ENCODE measurements around the gene TICRR. TPM values are rescaled to one million over a fixed set of nuclear protein-coding genes. Genes with fewer than 3 reads are reported as not detected.

TICRR gene
- total RNA-seq, 1 experiment from 2014 or later = 24.1 TPM

DNA sequence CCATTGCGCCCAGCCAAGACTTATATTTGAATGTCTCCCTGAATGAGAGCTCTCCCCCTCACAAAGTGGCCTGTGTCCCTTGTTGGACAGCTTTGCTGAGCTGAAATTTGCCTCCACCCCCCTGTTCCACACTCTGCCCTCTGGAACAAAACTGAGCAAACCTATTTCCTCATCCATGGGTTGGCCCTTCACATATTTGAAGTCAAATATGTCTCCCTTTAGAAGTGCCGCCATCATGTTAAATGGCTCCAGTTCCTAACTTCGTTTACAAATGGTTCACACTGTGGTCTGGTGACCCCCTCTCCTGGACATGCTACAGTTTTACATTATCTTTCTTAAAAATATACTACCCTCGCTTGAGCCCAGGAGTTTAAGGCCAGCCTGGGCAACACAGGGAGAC is 99.3 kb downstream of the TICRR start:
- H3K27ac Mint-ChIP-seq (ENCODE audit: unreplicated experiment) = no peak overlapping the region
- no TSS peak for BruUV-seq (replicated peaks)
- ChIA-PET POLR2A (interaction anchor here (0.5 kb wide), 1 partner anchor 52 kb away, joined by 3 read pairs; no protein-coding TSS in a partner anchor), CTCF (no interaction called here)
- Histone ChIP-seq H3K27me3 (replicated peaks; ENCODE audit: control insufficient read depth, insufficient read depth, low read length) (no peaks in the 10 kb centered on the region), H3K4me3 (ENCODE audit: low read depth, low read length) (no peak overlapping the region), H3K36me3 (ENCODE audit: control insufficient read depth, insufficient read depth, low read length) (no peaks in the 10 kb centered on the region), H3K4me1 (0 out of 2 replicates have a peak, but pooled peaks cover 6% of the 10 kb centered on the region), H3K9me3 (no peaks in the 10 kb centered on the region)
- no peak for DNase-seq
- no peaks in the 10 kb centered on the region for H3K9me3 Mint-ChIP-seq (ENCODE audit: unreplicated experiment)
- H3K27me3 Mint-ChIP-seq (ENCODE audit: insufficient read depth, unreplicated experiment) = no peaks in the 10 kb centered on the region
- H3K4me1 Mint-ChIP-seq (ENCODE audit: low read depth, unreplicated experiment) = no peaks in the 10 kb centered on the region
- no peaks in the 10 kb centered on the region for H3K36me3 Mint-ChIP-seq (ENCODE audit: insufficient read depth, unreplicated experiment)
- intact Hi-C loops (cut with micrococcal nuclease; ENCODE audit: unreplicated experiment) = no loop called here
- no peak overlapping the region for H3K4me3 Mint-ChIP-seq (ENCODE audit: unreplicated experiment)
- TF ChIP-seq, protein P1, sequence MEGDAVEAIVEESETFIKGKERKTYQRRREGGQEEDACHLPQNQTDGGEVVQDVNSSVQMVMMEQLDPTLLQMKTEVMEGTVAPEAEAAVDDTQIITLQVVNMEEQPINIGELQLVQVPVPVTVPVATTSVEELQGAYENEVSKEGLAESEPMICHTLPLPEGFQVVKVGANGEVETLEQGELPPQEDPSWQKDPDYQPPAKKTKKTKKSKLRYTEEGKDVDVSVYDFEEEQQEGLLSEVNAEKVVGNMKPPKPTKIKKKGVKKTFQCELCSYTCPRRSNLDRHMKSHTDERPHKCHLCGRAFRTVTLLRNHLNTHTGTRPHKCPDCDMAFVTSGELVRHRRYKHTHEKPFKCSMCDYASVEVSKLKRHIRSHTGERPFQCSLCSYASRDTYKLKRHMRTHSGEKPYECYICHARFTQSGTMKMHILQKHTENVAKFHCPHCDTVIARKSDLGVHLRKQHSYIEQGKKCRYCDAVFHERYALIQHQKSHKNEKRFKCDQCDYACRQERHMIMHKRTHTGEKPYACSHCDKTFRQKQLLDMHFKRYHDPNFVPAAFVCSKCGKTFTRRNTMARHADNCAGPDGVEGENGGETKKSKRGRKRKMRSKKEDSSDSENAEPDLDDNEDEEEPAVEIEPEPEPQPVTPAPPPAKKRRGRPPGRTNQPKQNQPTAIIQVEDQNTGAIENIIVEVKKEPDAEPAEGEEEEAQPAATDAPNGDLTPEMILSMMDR (IDR thresholded peaks at IDR 0.05; ENCODE audit: insufficient read depth in 1 of 2, low read depth in 1 of 2, low read length in 1 of 2, severe bottlenecking in 1 of 2, unreplicated experiment in 1 of 2) = peak in 1 of 2 experiments; percentile 4

DNA sequence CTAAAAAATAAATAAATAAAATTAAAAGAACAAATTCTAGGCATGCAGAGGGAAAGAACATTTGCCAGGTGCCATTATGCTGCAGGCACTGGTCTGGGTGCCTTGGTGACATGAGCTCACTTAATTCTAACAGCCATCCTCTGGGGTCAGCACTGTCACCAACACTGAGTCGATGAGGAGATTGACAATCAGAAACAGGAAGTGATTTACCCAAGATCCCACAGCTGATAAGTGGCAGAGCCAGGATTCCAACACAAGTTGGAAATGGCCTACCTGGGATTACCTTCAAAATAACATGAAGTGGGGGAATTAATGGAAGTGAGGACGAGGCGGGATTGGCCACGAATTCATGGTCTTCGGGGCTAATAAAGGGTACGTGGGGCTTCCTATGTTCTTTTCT is 100.3 kb downstream of the TICRR start:
- H3K4me1 Mint-ChIP-seq (ENCODE audit: low read depth, unreplicated experiment) = no peaks in the 10 kb centered on the region
- H3K4me3 Mint-ChIP-seq (ENCODE audit: unreplicated experiment) = no peak overlapping the region
- H3K27ac Mint-ChIP-seq (ENCODE audit: unreplicated experiment) = no peak overlapping the region
- no peaks in the 10 kb centered on the region for H3K27me3 Mint-ChIP-seq (ENCODE audit: insufficient read depth, unreplicated experiment)
- ChIA-PET CTCF (no interaction called here), POLR2A (no interaction called here)
- TF ChIP-seq, protein P1 (IDR thresholded peaks at IDR 0.05; ENCODE audit: insufficient read depth in 1 of 2, low read depth in 1 of 2, low read length in 1 of 2, severe bottlenecking in 1 of 2, unreplicated experiment in 1 of 2) = no peak
- no peaks in the 10 kb centered on the region for H3K9me3 Mint-ChIP-seq (ENCODE audit: unreplicated experiment)
- H3K36me3 ChIP-seq (ENCODE audit: control insufficient read depth, insufficient read depth, low read length) = no peaks in the 10 kb centered on the region
- 0 out of 2 replicates have a peak, but pooled peaks cover 6% of the 10 kb centered on the region for H3K4me1 ChIP-seq
- H3K27me3 ChIP-seq (replicated peaks; ENCODE audit: control insufficient read depth, insufficient read depth, low read length) = no peaks in the 10 kb centered on the region
- DNase-seq = no peak
- intact Hi-C loops (cut with micrococcal nuclease; ENCODE audit: unreplicated experiment) = no loop called here
- BruUV-seq (replicated peaks) = no TSS peak
- H3K9me3 ChIP-seq = no peaks in the 10 kb centered on the region
- no peaks in the 10 kb centered on the region for H3K36me3 Mint-ChIP-seq (ENCODE audit: insufficient read depth, unreplicated experiment)
- H3K4me3 ChIP-seq (ENCODE audit: low read depth, low read length) = no peak overlapping the region

DNA sequence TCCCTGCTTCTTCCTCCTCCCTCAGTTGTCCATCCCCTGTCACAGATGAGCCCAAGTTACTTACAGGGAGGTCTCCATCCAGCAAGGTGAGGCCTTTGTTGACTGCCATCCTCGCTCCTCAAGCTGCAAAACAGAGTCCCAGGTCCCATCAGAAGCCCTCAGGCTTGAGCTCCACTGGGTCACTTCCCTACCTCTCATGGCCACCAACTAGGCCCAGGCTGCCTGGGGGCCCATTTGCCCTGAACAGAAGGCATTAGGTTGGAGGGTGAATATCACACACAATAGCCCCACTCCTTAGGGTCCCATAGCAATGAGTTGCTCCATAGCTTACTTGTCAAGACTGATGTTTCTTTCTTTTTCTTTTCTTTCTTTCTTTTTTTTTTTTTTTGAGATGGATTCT is 102.1 kb downstream of the TICRR start:
- no peak overlapping the region for H3K4me3 Mint-ChIP-seq (ENCODE audit: unreplicated experiment)
- Histone ChIP-seq H3K4me3 (ENCODE audit: low read depth, low read length) (no peak overlapping the region), H3K4me1 (no peaks in the 10 kb centered on the region), H3K27me3 (replicated peaks; ENCODE audit: control insufficient read depth, insufficient read depth, low read length) (no peaks in the 10 kb centered on the region), H3K9me3 (no peaks in the 10 kb centered on the region), H3K36me3 (ENCODE audit: control insufficient read depth, insufficient read depth, low read length) (no peaks in the 10 kb centered on the region)
- no peaks in the 10 kb centered on the region for H3K36me3 Mint-ChIP-seq (ENCODE audit: insufficient read depth, unreplicated experiment)
- intact Hi-C loops (cut with micrococcal nuclease; ENCODE audit: unreplicated experiment) = no loop called here
- H3K9me3 Mint-ChIP-seq (ENCODE audit: unreplicated experiment) = no peaks in the 10 kb centered on the region
- ChIA-PET CTCF (no interaction called here), POLR2A (interaction anchor here (0.7 kb wide), 1 partner anchor 69 kb away, joined by 13 read pairs; no protein-coding TSS in a partner anchor)
- no peak overlapping the region for H3K27ac Mint-ChIP-seq (ENCODE audit: unreplicated experiment)
- BruUV-seq (replicated peaks) = no TSS peak
- TF ChIP-seq, protein P1 (IDR thresholded peaks at IDR 0.05; ENCODE audit: insufficient read depth in 1 of 2, low read depth in 1 of 2, low read length in 1 of 2, severe bottlenecking in 1 of 2, unreplicated experiment in 1 of 2) = no peak
- H3K27me3 Mint-ChIP-seq (ENCODE audit: insufficient read depth, unreplicated experiment) = no peaks in the 10 kb centered on the region
- H3K4me1 Mint-ChIP-seq (ENCODE audit: low read depth, unreplicated experiment) = no peaks in the 10 kb centered on the region
- no peak for DNase-seq

Other genes with a start within 250 kb of the TICRR start
- gene POLG, start 240.6 kb upstream of the TICRR start, total RNA-seq (2022) = 63.1 and 64.1 TPM in 2 replicates
- gene RHCG, start 78.9 kb upstream of the TICRR start, total RNA-seq (2022) = not detected in 2 replicates
- 8.2 TPM in 2 replicates for gene KIF7, start 80.0 kb downstream of the TICRR start, total RNA-seq (2022)
- gene PLIN1, start 103.9 kb downstream of the TICRR start, total RNA-seq (2022) = not detected in 2 replicates
- 3.7 and 4.1 TPM in 2 replicates for gene PEX11A, start 115.3 kb downstream of the TICRR start, total RNA-seq (2022)
- 0.16 TPM in 1 of 2 replicates, not detected in the other for gene WDR93, start 115.3 kb downstream of the TICRR start, total RNA-seq (2022)
- gene MESP1, start 175.8 kb downstream of the TICRR start, total RNA-seq (2022) = 1.00 and 2.2 TPM in 2 replicates
- gene MESP2, start 200.9 kb downstream of the TICRR start, total RNA-seq (2022) = 0.32 and 0.70 TPM in 2 replicates
- 1.9 and 3.8 TPM in 2 replicates for gene ANPEP, start 239.4 kb downstream of the TICRR start, total RNA-seq (2022)

All from Caco-2 (cell line).